Adrenal gland (tissue), 12 donors: ENCODE measurements around the gene ARHGEF16. TPM values are rescaled to one million over a fixed set of nuclear protein-coding genes. Genes with fewer than 3 reads are reported as not detected.

Experiments used
- DNase-seq, 7 donors: peaks; one replicate each; pipeline ENCODE4 v3.0.0-alpha.2; 2019 to 2020
- H3K27ac ChIP-seq, 5 donors: fragments of 200-600 bp; sonication (generic) in 4 of 5; 1 replicate in 3 of 5; 2 replicates in 2 of 5; pipeline versions ENCODE4 v1.5.1 to v1.8.0; 2016 to 2020; ENCODE audit warnings: mild to moderate bottlenecking in 1 of 5
- H3K27me3 ChIP-seq: fragments of 200-600 bp; 2 replicates; pipeline ENCODE4 v1.8.0; 2021
- H3K36me3 ChIP-seq, 2 donors: fragments of 200-600 bp; replicated peaks in 1 of 2; 1 replicate in 1 of 2; 2 replicates in 1 of 2; pipeline versions ENCODE4 v1.5.1 to v1.8.0; 2018 to 2022
- H3K4me1 ChIP-seq, 2 donors: fragments of 200-600 bp; replicated peaks in 1 of 2; 1 replicate in 1 of 2; 2 replicates in 1 of 2; pipeline versions ENCODE4 v1.5.1 to v1.8.0; 2018 to 2021
- H3K4me3 ChIP-seq, 4 donors: fragments of 200-600 bp; sonication (generic) in 3 of 4; one replicate each; pipeline ENCODE4 v1.5.1; 2016 to 2018
- H3K9me3 ChIP-seq, 3 donors: fragments of 200-600 bp; sonication (generic) in 1 of 3; replicated peaks in 1 of 3; 1 replicate in 2 of 3; 2 replicates in 1 of 3; pipeline versions ENCODE4 v1.5.1 to v1.8.0; 2016 to 2021
- CTCF ChIP-seq, 6 experiments: fragments of 450-650 bp in 4 of 6; fragments of 200-600 bp in 2 of 6; sonication (generic) in 1 of 6; IDR thresholded peaks; 1 replicate in 5 of 6; 2 replicates in 1 of 6; pipeline versions ENCODE4 v1.5.1 to v1.8.0; 2016 to 2021; ENCODE audit warnings: antibody characterized with exemption in 6 of 6, mild to moderate bottlenecking in 2 of 6, moderate library complexity in 1 of 6
- POLR2A ChIP-seq, 2 donors: fragments of 450-650 bp; IDR thresholded peaks; one replicate each; pipeline ENCODE4 v1.6.1; 2017; ENCODE audit warnings: antibody characterized with exemption in 2 of 2, mild to moderate bottlenecking in 2 of 2, moderate library complexity in 1 of 2
- WGBS, 4 donors: extraction: QIAGEN DNeasy Blood & Tissue Kit in 2 of 4; methylation state at CpG; one replicate each; pipeline versions ENCODE4 v1.1.5 to v1.1.7; 2013 to 2017; 5-methylcytosine and 5-hydroxymethylcytosine counted together
- intact Hi-C, 2 donors: fragments of 100-400 bp; cut with DNase I; formaldehyde crosslinking; loops; one replicate each; pipeline versions ENCODE4 v1.14.1 to v1.15.0; 2022 to 2023
- polyA plus RNA-seq, 3 donors: library from polyadenylated mRNA; stranded (reverse); fragments of 200-250 nt in 2 of 3; fragments of 350-450 nt in 1 of 3; fragmentation: Illumina TruSeq in 1 of 3; extraction: RNeasy Lipid Tissue Mini Kit (QIAGEN cat#74804) in 1 of 3; gene quantifications; one replicate each; pipeline ENCODE4 v1.2.3, GENCODE V29; 2013 to 2014
- total RNA-seq, 9 donors: library from RNA; depleted of rRNA in 4 of 9; stranded (reverse); fragments of >200 nt in 4 of 9; fragments of 120-200 nt in 1 of 9; fragmentation: NEBNext Ultra II Directional in 1 of 9; extraction: Animal tissue kit (Norgen Biotek cat#: 25700) in 1 of 9; gene quantifications; one replicate each; pipeline versions ENCODE4 v1.1.0 to v1.2.4, GENCODE V29; 2013 to 2023
- donor health status: healthy with polysubstance abuse.
- donor health status: Bipolar disorder and iron deficiency.
- donor health status: DM: yes; HTN: yes; CAD: no.
- donor health status: DM: no; HTN: no; CAD: no.
- donor health status: DM: no; HTN: no; CAD: no.
- donor health status: DM: yes; HTN: yes; CAD: no.

ARHGEF16 gene
- total and polyA plus RNA-seq, 12 donors = 0.11 to 3.1 (median 0.83) TPM

- peaks cover 2% of the 10 kb centered on the region for H3K27me3 ChIP-seq
- no peak for DNase-seq
- H3K27ac ChIP-seq = no peak overlapping the region
- no peaks in the 10 kb centered on the region for H3K4me1 ChIP-seq
- H3K36me3 ChIP-seq = no peaks in the 10 kb centered on the region
- intact Hi-C loops = no loop called here
- no peaks in the 10 kb centered on the region for H3K9me3 ChIP-seq
- no peak overlapping the region for H3K4me3 ChIP-seq
- 52 to 74% (median 56%) methylated on average over 5 to 20 of the region's 20 CpGs for WGBS, 4 donors
- TF ChIP-seq CTCF (IDR thresholded peaks at IDR 0.05) (no peak), POLR2A (IDR thresholded peaks at IDR 0.05) (no peak)
Observed at GRCh38 chr1:3440711-3441409, 13.6 kb upstream of the ARHGEF16 start.

GRCh38 chr1:3441410-3441847, 13.0 kb upstream of the ARHGEF16 start:
- WGBS, 4 donors = 54 to 68% (median 58%) methylated on average over 8 of the region's 8 CpGs
- H3K27me3 ChIP-seq = peaks cover 2% of the 10 kb centered on the region
- no peak overlapping the region for H3K4me3 ChIP-seq
- no peak for DNase-seq
- H3K4me1 ChIP-seq = no peaks in the 10 kb centered on the region
- no peaks in the 10 kb centered on the region for H3K9me3 ChIP-seq
- H3K27ac ChIP-seq = no peak overlapping the region
- no peaks in the 10 kb centered on the region for H3K36me3 ChIP-seq
- TF ChIP-seq CTCF (IDR thresholded peaks at IDR 0.05) (no peak), POLR2A (IDR thresholded peaks at IDR 0.05) (no peak)
- intact Hi-C loops = no loop called here

GRCh38 chr1:3441880-3442279, 12.6 kb upstream of the ARHGEF16 start:
- intact Hi-C loops = no loop called here
- no peak for DNase-seq
- no peak overlapping the region for H3K27ac ChIP-seq
- H3K4me3 ChIP-seq = no peak overlapping the region
- no peak for TF ChIP-seq POLR2A (IDR thresholded peaks at IDR 0.05)
- TF ChIP-seq CTCF (IDR thresholded peaks at IDR 0.05) = no peak
- no peaks in the 10 kb centered on the region for H3K36me3 ChIP-seq
- H3K9me3 ChIP-seq = no peaks in the 10 kb centered on the region
- no peaks in the 10 kb centered on the region for H3K4me1 ChIP-seq
- H3K27me3 ChIP-seq = peaks cover 2% of the 10 kb centered on the region
- WGBS, 4 donors = 62 to 71% (median 65%) methylated on average over 2 to 8 of the region's 8 CpGs

- no peak for TF ChIP-seq CTCF (IDR thresholded peaks at IDR 0.05)
- TF ChIP-seq POLR2A (IDR thresholded peaks at IDR 0.05) = no peak
- Histone ChIP-seq H3K27me3 (peaks cover 2% of the 10 kb centered on the region), H3K4me1 (no peaks in the 10 kb centered on the region), H3K27ac (no peak overlapping the region), H3K9me3 (no peaks in the 10 kb centered on the region), H3K4me3 (no peak overlapping the region), H3K36me3 (no peaks in the 10 kb centered on the region)
- WGBS, 4 donors = 63 to 77% (median 68%) methylated on average over 12 to 13 of the region's 13 CpGs
- DNase-seq = no peak
- intact Hi-C loops = no loop called here
Observed at GRCh38 chr1:3442331-3442730, 12.1 kb upstream of the ARHGEF16 start.
